Measurements from ENCODE around the gene THOC3.
"Not testable (repeated sequence)": the region's sequence is repeated elsewhere in the genome, so short reads cannot be mapped to it uniquely, and the experiment has no call there.

The THOC3 gene

GRCh38 chr5:175967471-175968372 is at the start of gene THOC3:
Gene THOC3, minus strand, starts transcription at chr5:175968315. Its CDS starts 107 bp downstream, at chr5:175968208.
- not testable (repeated sequence) for H3K4me1 ChIP-seq (ENCODE audit: control insufficient read depth in 1 of 2, insufficient read depth in 2 of 2, low read length in 2 of 2); H3K27me3 ChIP-seq (ENCODE audit: low read depth, low read length); H3K9me3 ChIP-seq (ENCODE audit: control insufficient read depth in 1 of 2, low read length in 2 of 2); H3K36me3 ChIP-seq (ENCODE audit: control insufficient read depth in 1 of 2, insufficient read depth in 2 of 2, low read length in 2 of 2); H3K27ac ChIP-seq (ENCODE audit: low read length)
- H3K4me3 ChIP-seq (ENCODE audit: low read depth in 1 of 2, low read length in 2 of 2) = peak within 1 kb of the TSS in 1 of 2 donors; percentile 73

DNA sequence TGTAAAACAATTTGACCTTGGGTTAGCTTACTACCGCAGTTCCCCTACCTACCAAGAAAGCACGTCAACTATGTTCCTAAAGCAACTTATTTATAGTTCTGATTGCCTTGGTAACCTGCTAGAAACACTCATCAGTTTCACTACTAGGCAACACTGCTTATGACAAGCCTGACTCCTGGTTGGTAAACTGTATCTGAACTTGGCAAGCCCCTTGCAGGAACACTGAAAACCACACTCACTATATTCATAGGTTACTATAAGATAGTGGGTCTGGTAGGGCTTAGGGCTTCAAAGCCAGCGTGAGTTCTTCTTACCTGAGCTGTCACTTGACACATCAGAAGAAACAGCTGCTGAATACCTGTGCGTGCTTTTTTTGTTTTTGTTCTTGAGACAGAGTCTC is 49.2 kb upstream of the THOC3 start:
- not testable (repeated sequence) for H3K36me3 ChIP-seq (ENCODE audit: control insufficient read depth in 1 of 2, insufficient read depth in 2 of 2, low read length in 2 of 2); H3K9me3 ChIP-seq (ENCODE audit: control insufficient read depth in 1 of 2, low read length in 2 of 2); H3K4me3 ChIP-seq (ENCODE audit: low read depth in 1 of 2, low read length in 2 of 2); H3K27me3 ChIP-seq (ENCODE audit: low read depth, low read length); H3K27ac ChIP-seq (ENCODE audit: low read length); H3K4me1 ChIP-seq (ENCODE audit: control insufficient read depth in 1 of 2, insufficient read depth in 2 of 2, low read length in 2 of 2)

DNA sequence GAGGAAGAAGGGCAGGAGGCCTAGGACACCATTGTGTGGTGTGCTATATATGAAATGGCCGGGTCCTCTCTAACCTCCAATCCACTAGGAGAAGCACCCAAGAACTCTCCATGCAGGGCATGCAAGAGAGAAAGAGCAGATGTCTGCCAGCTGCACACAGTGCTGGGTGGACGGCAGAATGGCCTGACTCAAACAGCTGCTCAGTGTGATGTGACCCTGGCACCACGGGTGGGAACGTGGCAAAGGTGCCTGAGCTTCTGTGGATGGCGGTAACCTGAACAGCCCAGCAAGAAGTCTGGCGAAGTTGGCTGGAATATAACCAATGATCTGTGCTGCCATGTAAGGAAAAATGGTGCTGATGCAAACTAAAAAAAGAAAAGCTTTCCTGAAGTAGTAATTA is 46.2 kb upstream of the THOC3 start:
- H3K36me3 ChIP-seq (ENCODE audit: control insufficient read depth in 1 of 2, insufficient read depth in 2 of 2, low read length in 2 of 2); H3K27ac ChIP-seq (ENCODE audit: low read length); H3K9me3 ChIP-seq (ENCODE audit: control insufficient read depth in 1 of 2, low read length in 2 of 2); H3K4me1 ChIP-seq (ENCODE audit: control insufficient read depth in 1 of 2, insufficient read depth in 2 of 2, low read length in 2 of 2); H3K27me3 ChIP-seq (ENCODE audit: low read depth, low read length); H3K4me3 ChIP-seq (ENCODE audit: low read depth in 1 of 2, low read length in 2 of 2): not testable (repeated sequence)

- not testable (repeated sequence) for H3K9me3 ChIP-seq (ENCODE audit: control insufficient read depth in 1 of 2, low read length in 2 of 2); H3K27ac ChIP-seq (ENCODE audit: low read length); H3K27me3 ChIP-seq (ENCODE audit: low read depth, low read length)
Measured at GRCh38 chr5:176011088-176011487, 43.0 kb upstream of the THOC3 start.

GRCh38 chr5:176010202-176010601 is 42.1 kb upstream of the THOC3 start:
- not testable (repeated sequence) for H3K27me3 ChIP-seq (ENCODE audit: low read depth, low read length); H3K4me3 ChIP-seq (ENCODE audit: low read depth in 1 of 2, low read length in 2 of 2); H3K27ac ChIP-seq (ENCODE audit: low read length); H3K9me3 ChIP-seq (ENCODE audit: control insufficient read depth in 1 of 2, low read length in 2 of 2); H3K36me3 ChIP-seq (ENCODE audit: control insufficient read depth in 1 of 2, insufficient read depth in 2 of 2, low read length in 2 of 2); H3K4me1 ChIP-seq (ENCODE audit: control insufficient read depth in 1 of 2, insufficient read depth in 2 of 2, low read length in 2 of 2)

More at GRCh38 chr5:176011088-176011487, 43.0 kb upstream of the THOC3 start:
- H3K4me1 ChIP-seq (ENCODE audit: control insufficient read depth in 1 of 2, insufficient read depth in 2 of 2, low read length in 2 of 2); H3K36me3 ChIP-seq (ENCODE audit: control insufficient read depth in 1 of 2, insufficient read depth in 2 of 2, low read length in 2 of 2); H3K4me3 ChIP-seq (ENCODE audit: low read depth in 1 of 2, low read length in 2 of 2): not testable (repeated sequence)

GRCh38 chr5:176007220-176007619 is 39.1 kb upstream of the THOC3 start:
- H3K36me3 ChIP-seq (ENCODE audit: control insufficient read depth in 1 of 2, insufficient read depth in 2 of 2, low read length in 2 of 2); H3K4me1 ChIP-seq (ENCODE audit: control insufficient read depth in 1 of 2, insufficient read depth in 2 of 2, low read length in 2 of 2); H3K4me3 ChIP-seq (ENCODE audit: low read depth in 1 of 2, low read length in 2 of 2); H3K9me3 ChIP-seq (ENCODE audit: control insufficient read depth in 1 of 2, low read length in 2 of 2); H3K27ac ChIP-seq (ENCODE audit: low read length); H3K27me3 ChIP-seq (ENCODE audit: low read depth, low read length): not testable (repeated sequence)

DNA sequence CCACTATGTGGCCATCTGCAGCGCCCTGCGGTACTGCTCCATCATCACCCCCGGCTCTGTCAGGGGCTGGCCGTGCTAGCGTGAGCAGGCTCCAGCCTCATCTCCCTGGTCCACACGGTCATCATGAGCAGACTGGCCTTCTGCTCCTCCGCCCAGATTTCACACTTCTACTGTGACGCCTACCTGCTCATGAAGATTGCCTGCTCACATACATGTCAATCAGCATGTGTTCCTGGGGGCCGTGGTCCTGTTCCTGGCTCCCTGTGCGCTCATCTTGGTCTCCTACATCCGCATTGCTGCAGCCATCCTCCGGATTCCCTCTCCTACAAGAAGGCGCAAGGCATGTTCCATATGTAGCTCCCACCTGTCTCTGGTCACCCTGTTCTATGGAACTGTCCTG is 38.7 kb upstream of the THOC3 start:
- not testable (repeated sequence) for H3K9me3 ChIP-seq (ENCODE audit: control insufficient read depth in 1 of 2, low read length in 2 of 2); H3K27ac ChIP-seq (ENCODE audit: low read length); H3K4me1 ChIP-seq (ENCODE audit: control insufficient read depth in 1 of 2, insufficient read depth in 2 of 2, low read length in 2 of 2); H3K27me3 ChIP-seq (ENCODE audit: low read depth, low read length); H3K36me3 ChIP-seq (ENCODE audit: control insufficient read depth in 1 of 2, insufficient read depth in 2 of 2, low read length in 2 of 2); H3K4me3 ChIP-seq (ENCODE audit: low read depth in 1 of 2, low read length in 2 of 2)

DNA sequence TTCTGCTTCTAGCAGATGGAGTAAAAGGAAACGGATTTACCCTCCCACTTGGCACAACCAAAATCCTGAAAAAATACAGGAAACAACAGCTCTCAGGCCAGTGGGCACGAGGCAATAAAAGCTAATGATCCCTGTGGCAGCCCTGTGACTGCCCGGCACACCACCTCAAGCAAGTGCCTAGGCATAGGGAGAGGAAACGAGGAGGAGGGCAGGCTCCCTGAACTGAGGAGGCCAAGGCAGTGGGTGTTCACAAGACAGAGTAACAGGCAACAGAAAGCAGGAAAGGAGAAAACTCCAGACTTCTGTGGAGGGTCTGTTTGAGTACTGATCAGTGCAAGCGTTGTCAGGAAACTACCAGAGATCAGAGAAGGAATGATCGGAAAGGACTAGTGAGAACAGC is 29.9 kb upstream of the THOC3 start:
- not testable (repeated sequence) for H3K4me1 ChIP-seq (ENCODE audit: control insufficient read depth in 1 of 2, insufficient read depth in 2 of 2, low read length in 2 of 2); H3K4me3 ChIP-seq (ENCODE audit: low read depth in 1 of 2, low read length in 2 of 2); H3K27ac ChIP-seq (ENCODE audit: low read length); H3K27me3 ChIP-seq (ENCODE audit: low read depth, low read length); H3K36me3 ChIP-seq (ENCODE audit: control insufficient read depth in 1 of 2, insufficient read depth in 2 of 2, low read length in 2 of 2); H3K9me3 ChIP-seq (ENCODE audit: control insufficient read depth in 1 of 2, low read length in 2 of 2)

DNA sequence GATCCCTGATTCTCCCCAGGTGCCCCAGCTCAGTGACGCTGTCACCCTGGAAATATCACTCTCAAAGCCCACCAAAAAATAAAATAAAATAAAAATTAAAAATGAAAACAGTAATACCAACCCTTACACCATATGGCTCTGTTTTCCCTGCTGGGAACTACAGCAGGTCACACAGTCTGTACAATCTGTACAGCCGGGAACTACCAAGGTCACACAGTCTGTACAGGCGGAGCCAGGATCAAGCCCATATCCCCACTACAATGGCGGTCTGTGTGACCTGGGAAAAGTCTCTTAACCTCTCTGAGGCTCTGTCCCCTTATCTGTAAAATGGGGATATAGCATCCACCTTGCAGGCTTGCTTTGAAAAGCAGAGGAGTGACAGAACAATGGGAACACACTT is 29.4 kb upstream of the THOC3 start:
- H3K4me3 ChIP-seq (ENCODE audit: low read depth in 1 of 2, low read length in 2 of 2); H3K27me3 ChIP-seq (ENCODE audit: low read depth, low read length); H3K36me3 ChIP-seq (ENCODE audit: control insufficient read depth in 1 of 2, insufficient read depth in 2 of 2, low read length in 2 of 2); H3K4me1 ChIP-seq (ENCODE audit: control insufficient read depth in 1 of 2, insufficient read depth in 2 of 2, low read length in 2 of 2); H3K9me3 ChIP-seq (ENCODE audit: control insufficient read depth in 1 of 2, low read length in 2 of 2); H3K27ac ChIP-seq (ENCODE audit: low read length): not testable (repeated sequence)

DNA sequence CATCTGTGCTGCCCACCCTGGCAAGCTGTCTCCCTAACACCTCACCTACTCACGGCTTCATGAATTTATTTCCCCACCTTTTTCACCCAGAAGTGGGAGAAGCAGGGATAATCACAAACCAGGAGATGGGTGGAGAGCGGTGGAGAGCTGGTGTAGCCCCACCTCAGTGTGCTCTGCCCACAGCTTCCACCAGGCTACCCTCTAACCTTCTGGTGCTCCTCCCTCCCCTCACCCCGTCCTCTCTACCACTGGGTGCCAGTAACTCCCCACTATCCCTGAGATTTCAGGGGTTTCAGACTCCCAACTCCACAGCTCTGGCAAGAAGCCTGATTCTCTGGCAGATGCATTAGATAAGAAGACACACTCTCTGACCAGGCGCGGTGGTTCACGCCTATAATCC is 28.7 kb upstream of the THOC3 start:
- not testable (repeated sequence) for H3K27ac ChIP-seq (ENCODE audit: low read length); H3K27me3 ChIP-seq (ENCODE audit: low read depth, low read length); H3K4me3 ChIP-seq (ENCODE audit: low read depth in 1 of 2, low read length in 2 of 2); H3K36me3 ChIP-seq (ENCODE audit: control insufficient read depth in 1 of 2, insufficient read depth in 2 of 2, low read length in 2 of 2); H3K9me3 ChIP-seq (ENCODE audit: control insufficient read depth in 1 of 2, low read length in 2 of 2); H3K4me1 ChIP-seq (ENCODE audit: control insufficient read depth in 1 of 2, insufficient read depth in 2 of 2, low read length in 2 of 2)

GRCh38 chr5:175995506-175995905 is 27.4 kb upstream of the THOC3 start:
- not testable (repeated sequence) for H3K4me1 ChIP-seq (ENCODE audit: control insufficient read depth in 1 of 2, insufficient read depth in 2 of 2, low read length in 2 of 2); H3K9me3 ChIP-seq (ENCODE audit: control insufficient read depth in 1 of 2, low read length in 2 of 2); H3K36me3 ChIP-seq (ENCODE audit: control insufficient read depth in 1 of 2, insufficient read depth in 2 of 2, low read length in 2 of 2); H3K27me3 ChIP-seq (ENCODE audit: low read depth, low read length); H3K4me3 ChIP-seq (ENCODE audit: low read depth in 1 of 2, low read length in 2 of 2); H3K27ac ChIP-seq (ENCODE audit: low read length)

- not testable (repeated sequence) for H3K27me3 ChIP-seq (ENCODE audit: low read depth, low read length); H3K36me3 ChIP-seq (ENCODE audit: control insufficient read depth in 1 of 2, insufficient read depth in 2 of 2, low read length in 2 of 2)
Measured at GRCh38 chr5:175979371-175979995, 11.4 kb upstream of the THOC3 start.

More at GRCh38 chr5:175979371-175979995, 11.4 kb upstream of the THOC3 start:
- H3K4me3 ChIP-seq (ENCODE audit: low read depth in 1 of 2, low read length in 2 of 2); H3K4me1 ChIP-seq (ENCODE audit: control insufficient read depth in 1 of 2, insufficient read depth in 2 of 2, low read length in 2 of 2); H3K9me3 ChIP-seq (ENCODE audit: control insufficient read depth in 1 of 2, low read length in 2 of 2); H3K27ac ChIP-seq (ENCODE audit: low read length): not testable (repeated sequence)
